Natural killer cell (primary cell): ENCODE results near the gene IKZF2. TPM values are rescaled to one million over a fixed set of nuclear protein-coding genes. Genes with fewer than 3 reads are reported as not detected.

Experiments used
- ATAC-seq, 3 donors: fragments of 150-1000 bp in 2 of 3; fragments of 200-7000 bp in 1 of 3; cut with Tn5 transposase; 1 replicate in 1 of 3; 2 replicates in 2 of 3; pipeline ENCODE4 v1.10.0; 2021; ENCODE audit warnings: mild to moderate bottlenecking in 2 of 3, moderate library complexity in 2 of 3
- DNase-seq, 2 donors: peaks; one replicate each; pipeline versions ENCODE4 v3.0.0 to v3.0.0-alpha.2; 2013 to 2021; ENCODE audit warnings: mixed read lengths in 1 of 2
- H3K27ac ChIP-seq: one replicate; pipeline ENCODE4 v1.5.1; 2013; ENCODE audit warnings: mild to moderate bottlenecking, low read length
- H3K27me3 ChIP-seq: one replicate; pipeline ENCODE4 v1.6.1; 2013; ENCODE audit warnings: low read length; ENCODE audit not compliant: control insufficient read depth, insufficient read depth
- H3K36me3 ChIP-seq: one replicate; pipeline ENCODE4 v1.6.1; 2013; ENCODE audit warnings: low read length; ENCODE audit not compliant: control insufficient read depth, insufficient read depth
- H3K4me1 ChIP-seq: one replicate; pipeline ENCODE4 v1.6.1; 2013; ENCODE audit warnings: low read length; ENCODE audit not compliant: control insufficient read depth, insufficient read depth
- H3K4me3 ChIP-seq: one replicate; pipeline ENCODE4 v1.5.1; 2013; ENCODE audit warnings: low read length
- H3K9me3 ChIP-seq: one replicate; pipeline ENCODE4 v1.6.1; 2013; ENCODE audit warnings: low read length; ENCODE audit not compliant: control insufficient read depth, insufficient read depth
- H3K27ac Mint-ChIP-seq, 2 donors: one replicate each; pipeline ENCODE4 v1.8.0; 2022; ENCODE audit warnings: mild to moderate bottlenecking in 2 of 2, mixed read lengths in 2 of 2, moderate library complexity in 1 of 2
- H3K27me3 Mint-ChIP-seq, 2 donors: one replicate each; pipeline ENCODE4 v1.8.0; 2022; ENCODE audit warnings: low read depth in 2 of 2, mixed read lengths in 2 of 2
- H3K36me3 Mint-ChIP-seq: one replicate; pipeline ENCODE4 v1.8.0; 2022; ENCODE audit warnings: mixed read lengths
- H3K4me1 Mint-ChIP-seq, 2 donors: one replicate each; pipeline ENCODE4 v1.8.0; 2022; ENCODE audit warnings: mixed read lengths in 2 of 2
- H3K4me3 Mint-ChIP-seq: one replicate; pipeline ENCODE4 v1.8.0; 2022; ENCODE audit warnings: mild to moderate bottlenecking, moderate library complexity, mixed read lengths
- H3K9me3 Mint-ChIP-seq, 2 donors: one replicate each; pipeline ENCODE4 v1.8.0; 2022; ENCODE audit warnings: mixed read lengths in 2 of 2
- CTCF ChIP-seq: fragments of 200-600 bp; IDR thresholded peaks from one replicate; pipeline ENCODE4 v1.8.0; 2022; ENCODE audit warnings: antibody characterized with exemption
- WGBS: methylation state at CpG from one replicate; pipeline ENCODE4 v1.1.7; 2013; ENCODE audit warnings: missing lambda C conversion rate; ENCODE audit not compliant: insufficient coverage; 5-methylcytosine and 5-hydroxymethylcytosine counted together
- intact Hi-C: fragments of 100-400 bp; cut with micrococcal nuclease; formaldehyde crosslinking; loops from one replicate; pipeline ENCODE4 v1.14.2; 2022
- total RNA-seq, 4 donors: library from RNA; stranded (reverse); fragments of 120-200 nt in 1 of 4; gene quantifications; one replicate each; pipeline versions ENCODE4 v1.2.3 to v1.2.4, GENCODE V29; 2013 to 2022

Gene IKZF2
- total RNA-seq, 3 donors from 2014 or later (not counting 1 experiment from before 2014, with no cell fraction given), result 74.4 to 162 (median 133) TPM

- no peaks in the 10 kb centered on the region for H3K9me3 Mint-ChIP-seq
- H3K27me3 ChIP-seq, result no peaks in the 10 kb centered on the region
- peak in 1 of 2 donors; percentile 38 for DNase-seq
- WGBS, result 32% methylated on average over 6 of the region's 8 CpGs
- intact Hi-C loops, result no loop called here
- H3K4me1 Mint-ChIP-seq, result peaks cover 72 to 80% of the 10 kb centered on the region in 2 donors
- peak overlapping the region; percentile 35 for H3K27ac ChIP-seq
- peak overlapping the region; percentile 8 for H3K4me3 ChIP-seq
- H3K27me3 Mint-ChIP-seq, result no peaks in the 10 kb centered on the region
- peak overlapping the region; percentile 83 for H3K4me3 Mint-ChIP-seq
- H3K9me3 ChIP-seq, result no peaks in the 10 kb centered on the region
- peaks cover 4% of the 10 kb centered on the region for H3K4me1 ChIP-seq
- ATAC-seq, result peak; percentile 75 to 85 (median 83)
- H3K27ac Mint-ChIP-seq, result peak overlapping the region; percentile 47 to 86
- no peaks in the 10 kb centered on the region for H3K36me3 ChIP-seq
- no peaks in the 10 kb centered on the region for H3K36me3 Mint-ChIP-seq
- TF ChIP-seq CTCF, result no peak
These were observed 85.6 kb downstream of the IKZF2 start for GRCh38 chr2:213065583-213066442.

- peaks cover 3% of the 10 kb centered on the region for H3K4me1 ChIP-seq
- WGBS, result 44% methylated on average over 1 of the region's 2 CpGs
- Mint-ChIP-seq H3K36me3 (no peaks in the 10 kb centered on the region), H3K4me3 (no peak overlapping the region), H3K4me1 (peaks cover 56 to 66% of the 10 kb centered on the region in 2 donors), H3K9me3 (no peaks in the 10 kb centered on the region), H3K27ac (peak overlapping the region in 1 of 2 donors; percentile 47), H3K27me3 (no peaks in the 10 kb centered on the region)
- no peaks in the 10 kb centered on the region for H3K36me3 ChIP-seq
- no peak for TF ChIP-seq CTCF
- intact Hi-C loops, result no loop called here
- H3K9me3 ChIP-seq, result no peaks in the 10 kb centered on the region
- H3K27ac ChIP-seq, result no peak overlapping the region
- H3K4me3 ChIP-seq, result no peak overlapping the region
- ATAC-seq (no peak), DNase-seq (no peak)
- no peaks in the 10 kb centered on the region for H3K27me3 ChIP-seq
These were observed 87.3 kb downstream of the IKZF2 start for GRCh38 chr2:213064099-213064498.

GRCh38 chr2:213057977-213058376, 93.4 kb downstream of the IKZF2 start:
- TF ChIP-seq CTCF, result no peak
- Histone ChIP-seq H3K4me3 (no peak overlapping the region), H3K36me3 (peaks cover 8% of the 10 kb centered on the region), H3K27me3 (no peaks in the 10 kb centered on the region), H3K9me3 (no peaks in the 10 kb centered on the region), H3K4me1 (peaks cover 3% of the 10 kb centered on the region), H3K27ac (no peak overlapping the region)
- ATAC-seq (peak; percentile 26 to 48 (median 43)), DNase-seq (peak in 1 of 2 donors; percentile 9)
- H3K27ac Mint-ChIP-seq, result peak overlapping the region; percentile 76 to 87
- WGBS, result 70% methylated on average over 3 of the region's 3 CpGs
- H3K27me3 Mint-ChIP-seq, result no peaks in the 10 kb centered on the region
- no peaks in the 10 kb centered on the region for H3K9me3 Mint-ChIP-seq
- H3K36me3 Mint-ChIP-seq, result no peaks in the 10 kb centered on the region
- H3K4me3 Mint-ChIP-seq, result peak overlapping the region; percentile 73
- H3K4me1 Mint-ChIP-seq, result peaks cover 25 to 34% of the 10 kb centered on the region in 2 donors
- intact Hi-C loops, result no loop called here
